PFSK-1 (cell line): ENCODE measurements around the gene KCNH4.

Experiments
- POLR2AphosphoS5 ChIP-seq: IDR thresholded peaks from 2 replicates; pipeline ENCODE4 v1.6.1; 2012; ENCODE audit warnings: low read depth, mild to moderate bottlenecking, control low read depth, low read length, moderate library complexity
- SIN3A ChIP-seq: IDR thresholded peaks from 2 replicates; pipeline ENCODE4 v1.6.1; 2012; ENCODE audit warnings: mild to moderate bottlenecking, low read length, moderate library complexity, borderline replicate concordance; ENCODE audit not compliant: insufficient read depth
- TAF1 ChIP-seq: IDR thresholded peaks from 2 replicates; pipeline ENCODE4 v1.6.1; 2012; ENCODE audit warnings: low read length, control low read depth, borderline replicate concordance; ENCODE audit not compliant: insufficient read depth

DNA sequence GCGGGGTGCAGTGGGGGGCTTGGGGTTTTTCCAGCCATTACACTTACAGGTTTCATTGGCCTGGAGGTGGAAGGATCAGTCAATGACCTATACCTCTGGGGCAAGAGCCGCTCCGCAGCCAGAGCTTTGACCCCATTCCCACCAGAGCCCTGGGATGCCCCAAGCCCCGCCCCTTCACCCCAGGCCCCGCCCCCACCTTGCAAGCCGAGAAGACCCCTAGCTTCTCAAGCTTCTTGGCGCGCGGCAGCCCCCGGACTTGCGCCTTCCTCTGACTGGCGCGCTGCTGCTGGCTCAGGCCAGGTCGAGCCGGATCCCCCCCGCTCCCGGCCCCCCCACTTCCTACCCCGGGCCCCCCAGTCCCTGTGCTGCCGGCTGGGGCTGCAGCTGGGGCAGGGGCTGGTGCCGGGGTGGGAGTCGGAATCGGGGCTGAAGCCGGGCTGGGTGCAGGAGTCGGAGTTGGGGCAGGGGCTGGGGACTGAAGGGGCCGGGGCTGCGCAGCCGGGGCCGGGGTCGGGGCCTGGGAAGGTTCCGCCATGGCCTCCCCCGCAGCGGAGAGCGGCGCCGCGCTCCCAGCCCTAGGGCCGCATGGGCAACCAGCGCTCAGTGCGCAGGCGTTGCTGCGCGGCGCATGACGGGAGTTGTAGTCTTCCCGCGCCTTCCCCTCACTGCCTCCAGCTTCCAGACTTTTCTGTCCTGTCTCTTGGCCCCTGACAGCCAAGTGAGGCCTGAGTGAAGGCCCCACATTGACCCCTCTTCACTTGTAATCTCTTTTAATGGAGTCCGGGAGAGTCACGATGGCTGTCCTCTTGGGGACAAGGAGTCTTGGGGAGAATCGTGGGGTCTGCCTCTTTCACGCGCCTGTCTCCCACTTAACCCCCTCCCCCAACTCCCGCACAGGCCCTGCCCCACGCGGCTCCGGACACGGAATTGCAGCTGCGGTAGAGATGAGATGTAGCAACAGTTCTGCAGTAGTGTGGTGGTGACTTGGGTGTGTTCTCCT, 59.9 kb downstream of the KCNH4 start, which contains the start of gene KAT2A:
- TF ChIP-seq SIN3A: no peak
- TF ChIP-seq POLR2AphosphoS5: peak; percentile 85
- TF ChIP-seq TAF1: 0 out of 2 replicates have a peak, but pooled peaks have one; percentile 41
